K562 (cell line): Measurements from ENCODE around the gene ITGA6. TPM values are rescaled to one million over a fixed set of nuclear protein-coding genes. Genes with fewer than 3 reads are reported as not detected.

Experiments
- ATAC-seq: fragments of 200-7000 bp; cut with Tn5 transposase; 3 replicates; pipeline ENCODE4 v1.9.1; 2020; ENCODE audit warnings: moderate library complexity
- BruUV-seq: library from RNA; stranded (reverse); fragments of 400-500 nt; replicated peaks from 2 replicates; lab custom pipeline; 2021; lab: Mats Ljungman, UMichigan
- CTCF ChIA-PET: fragments of 300-600 bp; formaldehyde crosslinking; extraction: SDS; loops from one replicate; lab custom pipeline; 2021; ENCODE audit warnings: low intra/inter-chr PET ratio; lab: Yijun Ruan, JAX
- POLR2A ChIA-PET: fragments of 300-600, 350-650 bp; sonication (Branson Sonifier 250); formaldehyde crosslinking; extraction: SDS; loops from one replicate; lab custom pipeline; 2021; ENCODE audit warnings: antibody characterized with exemption, inconsistent platforms; lab: Yijun Ruan, JAX
- DNase-seq, 4 experiments: peaks; one replicate each; pipeline versions ENCODE4 v3.0.0 to v3.0.0-alpha.2; 2011 to 2018; ENCODE audit warnings: low spot score in 3 of 4, mixed read lengths in 3 of 4; ENCODE audit errors: extremely low read depth in 1 of 4
- FAIRE-seq: peaks from 2 replicates; lab custom pipeline; 2011; peaks lifted over from hg19 to GRCh38; lab: Jason Lieb, UNC
- H2AFZ ChIP-seq: 2 replicates; pipeline ENCODE4 v1.6.0; 2011; ENCODE audit warnings: low read depth, low read length, control low read depth, inconsistent platforms
- H3K27ac ChIP-seq: fragments of 200-600 bp; 3 replicates; pipeline ENCODE4 v1.8.0; 2011; ENCODE audit warnings: low read depth, mild to moderate bottlenecking, control low read depth, inconsistent platforms, low read length, moderate library complexity, mixed read lengths; ENCODE audit errors: extremely low read depth
- H3K27me3 ChIP-seq, 2 experiments: fragments of 300-600 bp in 1 of 2; 2 replicates in 1 of 2; 3 replicates in 1 of 2; pipeline versions ENCODE4 v1.6.0 to v1.8.0; 2011; ENCODE audit warnings: inconsistent platforms in 2 of 2, low read length in 2 of 2, mild to moderate bottlenecking in 1 of 2, mixed read lengths in 1 of 2, moderate library complexity in 1 of 2; ENCODE audit not compliant: control insufficient read depth in 2 of 2, insufficient read depth in 2 of 2
- H3K36me3 ChIP-seq: fragments of 300-600 bp; 3 replicates; pipeline ENCODE4 v1.8.0; 2011; ENCODE audit warnings: mild to moderate bottlenecking, low read length, inconsistent platforms; ENCODE audit not compliant: control insufficient read depth, insufficient read depth
- H3K4me1 ChIP-seq, 2 experiments: fragments of 200-600 bp in 1 of 2; replicated peaks in 1 of 2; 2 replicates in 1 of 2; 3 replicates in 1 of 2; pipeline versions ENCODE4 v1.5.1 to v1.8.0; 2011; ENCODE audit warnings: inconsistent platforms in 2 of 2, low read length in 2 of 2, mild to moderate bottlenecking in 1 of 2, mixed read lengths in 1 of 2, moderate library complexity in 1 of 2; ENCODE audit not compliant: control insufficient read depth in 2 of 2, insufficient read depth in 2 of 2
- H3K4me2 ChIP-seq: 2 replicates; pipeline ENCODE4 v1.6.1; 2011; ENCODE audit warnings: low read length, control low read depth, inconsistent platforms, mixed read lengths; ENCODE audit not compliant: insufficient read depth
- H3K4me3 ChIP-seq: fragments of 200-600 bp; sonication (generic), shearing (Covaris generic); 2 replicates; pipeline ENCODE4 v1.5.1; 2016; ENCODE audit warnings: control low read depth, inconsistent platforms
- H3K79me2 ChIP-seq: fragments of 200-600 bp; 3 replicates; pipeline ENCODE4 v1.8.0; 2011; ENCODE audit warnings: low read length, inconsistent platforms; ENCODE audit not compliant: control insufficient read depth, insufficient read depth
- H3K9ac ChIP-seq, 2 experiments: 2 replicates each; pipeline versions ENCODE4 v1.6.0 to v1.6.1; 2011; ENCODE audit warnings: low read depth in 2 of 2, low read length in 2 of 2, control low read depth in 1 of 2, inconsistent platforms in 1 of 2, mild to moderate bottlenecking in 1 of 2, mixed read lengths in 1 of 2; ENCODE audit not compliant: insufficient read depth in 1 of 2
- H3K9me1 ChIP-seq: one replicate; pipeline ENCODE4 v1.6.0; 2011; ENCODE audit warnings: inconsistent platforms, mild to moderate bottlenecking, low read length, moderate library complexity; ENCODE audit not compliant: control insufficient read depth, insufficient read depth
- H3K9me3 ChIP-seq: replicated peaks from 2 replicates; pipeline ENCODE4 v1.5.1; 2011; ENCODE audit warnings: low read depth, low read length, inconsistent platforms; ENCODE audit not compliant: control insufficient read depth, insufficient read depth
- H4K20me1 ChIP-seq: replicated peaks from 2 replicates; pipeline ENCODE4 v1.6.1; 2011; ENCODE audit warnings: low read length, inconsistent platforms, mixed read lengths; ENCODE audit not compliant: control insufficient read depth, insufficient read depth
- ARID4B ChIP-seq: sonication (generic); formaldehyde crosslinking; IDR thresholded peaks from 2 replicates; pipeline ENCODE4 v1.8.0; 2022; ENCODE audit warnings: mild to moderate bottlenecking, missing genetic modification reagents
- FOXM1 ChIP-seq, 2 experiments: fragments of 450-650 bp in 1 of 2; sonication (generic) in 1 of 2; formaldehyde crosslinking in 1 of 2; IDR thresholded peaks; 2 replicates each; pipeline versions ENCODE4 v1.6.1 to v1.9.0; 2017 to 2022; ENCODE audit warnings: low read depth in 2 of 2, mild to moderate bottlenecking in 2 of 2, missing genetic modification reagents in 1 of 2, moderate library complexity in 1 of 2
- NFXL1 ChIP-seq: fragments of 450-650 bp; formaldehyde crosslinking; IDR thresholded peaks from 2 replicates; pipeline ENCODE4 v1.4.0; 2021; ENCODE audit warnings: mild to moderate bottlenecking
- SPI1 ChIP-seq: IDR thresholded peaks from 2 replicates; pipeline ENCODE4 v1.6.1; 2011; ENCODE audit warnings: low read depth, low read length, control low read depth, borderline replicate concordance
- WGBS: fragments of 100-300 bp; shearing (Covaris generic); methylation state at CpG from one replicate; pipeline ENCODE4 v1.1.6; 2016; ENCODE audit warnings: low coverage, mixed read lengths; ENCODE audit not compliant: insufficient coverage; ENCODE audit errors: missing lambda C conversion rate; 5-methylcytosine and 5-hydroxymethylcytosine counted together
- in situ Hi-C: fragments of 300-500 bp; cut with MboI; formaldehyde crosslinking; loops from 4 replicates; pipeline ENCODE4 v1.15.0; 2018; ENCODE audit warnings: inconsistent platforms, mixed read lengths
- intact Hi-C: fragments of 100-400 bp; cut with micrococcal nuclease; formaldehyde crosslinking; loops from 2 replicates; pipeline ENCODE4 v1.14.2; 2022
- polyA plus RNA-seq, 8 experiments: library from polyadenylated mRNA; depleted of rRNA in 4 of 8; stranded (reverse) in 5 of 8; unstranded in 3 of 8; fragments of >200 nt; fragmentation: Nextera tagmentation in 2 of 8; fragmentation: Illumina TruSeq in 1 of 8; extraction: Ambion mirVana in 2 of 8; extraction: Trizol in 1 of 8; gene quantifications; 2 replicates each; pipeline versions ENCODE4 v1.2.1 to v1.2.3, GENCODE V29; 2011 to 2014; ENCODE audit warnings: inconsistent platforms in 1 of 8, missing spikeins in 1 of 8
- total RNA-seq, 7 experiments: library from RNA; depleted of rRNA in 6 of 7; stranded (reverse); fragments of >200 nt in 6 of 7; fragmentation: Illumina TruSeq in 2 of 7; extraction: Trizol in 2 of 7; gene quantifications; 2 replicates each; pipeline versions ENCODE4 v1.2.1 to v1.2.3, GENCODE V29; 2011 to 2021; ENCODE audit warnings: low replicate concordance in 1 of 7

ITGA6 gene
- total and polyA plus RNA-seq, 9 of the 15 experiments (the other 6 are each of a cell fraction or from before 2014, with no cell fraction given), result 0.01 to 0.29 (median 0.05) TPM; not detected in 5

- DNase-seq, result no peak
- peaks cover 4 to 39% of the 10 kb centered on the region in 2 experiments; a peak in 4 of 5 replicates for H3K27me3 ChIP-seq
- H3K9me1 ChIP-seq, result no peaks in the 10 kb centered on the region
- H3K36me3 ChIP-seq, result no peaks in the 10 kb centered on the region
- H3K9ac ChIP-seq, result no peak overlapping the region
- no TSS peak for BruUV-seq
- H3K4me2 ChIP-seq, result no peak overlapping the region
- no peaks in the 10 kb centered on the region for H3K4me1 ChIP-seq
- no peak overlapping the region for H2AFZ ChIP-seq
- H4K20me1 ChIP-seq, result no peaks in the 10 kb centered on the region; the same call in 1 of the 2 replicates
- ChIA-PET POLR2A (interaction anchor here (0.6 kb wide), 1 partner anchor 18 kb away, joined by 9 read pairs; no protein-coding TSS in a partner anchor), CTCF (interaction anchor here (0.6 to 4.3 kb wide), 4 partner anchors 181 to 652 kb away, joined by 3 to 21 read pairs (median 3); no protein-coding TSS in a partner anchor)
- FAIRE-seq, result no peak
- H3K79me2 ChIP-seq, result no peaks in the 10 kb centered on the region
- TF ChIP-seq FOXM1 (IDR thresholded peaks at IDR 0.05; ENCODE audit: low read depth) (no peak), FOXM1 (CRISPR knock-in tag; IDR thresholded peaks at IDR 0.05; ENCODE audit: low read depth) (no peak), SPI1 (peak; percentile 70; the same call in 1 of the 2 replicates), NFXL1 (no peak), ARID4B (CRISPR knock-in tag) (no peak)
- ATAC-seq, result no peak
- intact Hi-C loops, result loop anchor here (10.0 kb wide), 2 partner anchors 178 to 758 kb away; no protein-coding TSS in a partner anchor
- H3K4me3 ChIP-seq, result no peak overlapping the region
- no peaks in the 10 kb centered on the region for H3K9me3 ChIP-seq
- in situ Hi-C loops, result loop anchor here (5.0 to 25.0 kb wide), 2 partner anchors 291 to 876 kb away; no protein-coding TSS in a partner anchor
- 0% methylated on average over 5 of the region's 5 CpGs for WGBS
- H3K27ac ChIP-seq, result no peak overlapping the region
Measured at GRCh38 chr2:172462849-172463381, 35.5 kb downstream of the ITGA6 start.
